Measurements from ENCODE around the gene MBNL1. TPM values are rescaled to one million over a fixed set of nuclear protein-coding genes. Genes with fewer than 3 reads are reported as not detected.

Gene MBNL1
- total RNA-seq, 1 experiment from 2014 or later, result 139 TPM

DNA sequence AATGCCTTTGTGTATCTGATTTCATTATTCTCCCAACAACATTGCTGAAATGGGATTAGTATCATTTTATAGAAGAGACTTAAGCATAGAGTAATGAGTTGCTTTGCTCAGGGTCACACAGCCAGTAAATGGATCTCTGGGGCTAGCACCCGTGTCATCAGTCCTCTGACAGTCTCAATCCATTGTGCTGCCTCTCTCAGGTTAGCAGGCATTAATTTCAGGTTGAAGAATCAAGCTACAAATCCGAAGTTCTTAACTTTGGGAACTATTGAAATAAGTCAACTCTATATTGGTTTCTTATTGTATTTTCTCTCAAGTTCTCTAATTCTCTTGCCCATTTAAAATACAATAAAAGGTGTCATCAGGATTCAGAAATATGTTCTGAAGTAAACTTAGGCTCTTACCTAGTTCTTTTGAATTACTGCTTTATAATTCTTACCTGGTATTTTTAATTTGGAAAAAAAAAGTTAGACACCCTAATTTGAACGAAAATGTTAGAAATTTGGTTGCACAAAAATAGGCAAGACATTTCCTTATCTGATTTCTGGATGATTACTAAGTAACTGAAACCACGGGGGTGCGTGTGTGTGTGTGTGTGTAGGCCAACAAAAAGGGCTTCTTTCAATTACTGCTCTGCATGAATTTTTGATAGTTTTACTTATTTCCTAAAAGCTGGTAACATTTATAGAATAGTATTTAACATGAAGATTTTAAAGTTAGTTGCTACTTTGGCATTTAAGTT is 189.8 kb downstream of the MBNL1 start:
- BruUV-seq (replicated peaks), result no TSS peak
- peaks cover 27% of the 10 kb centered on the region for H3K36me3 Mint-ChIP-seq (ENCODE audit: insufficient read depth, unreplicated experiment)
- TF ChIP-seq, protein P1, sequence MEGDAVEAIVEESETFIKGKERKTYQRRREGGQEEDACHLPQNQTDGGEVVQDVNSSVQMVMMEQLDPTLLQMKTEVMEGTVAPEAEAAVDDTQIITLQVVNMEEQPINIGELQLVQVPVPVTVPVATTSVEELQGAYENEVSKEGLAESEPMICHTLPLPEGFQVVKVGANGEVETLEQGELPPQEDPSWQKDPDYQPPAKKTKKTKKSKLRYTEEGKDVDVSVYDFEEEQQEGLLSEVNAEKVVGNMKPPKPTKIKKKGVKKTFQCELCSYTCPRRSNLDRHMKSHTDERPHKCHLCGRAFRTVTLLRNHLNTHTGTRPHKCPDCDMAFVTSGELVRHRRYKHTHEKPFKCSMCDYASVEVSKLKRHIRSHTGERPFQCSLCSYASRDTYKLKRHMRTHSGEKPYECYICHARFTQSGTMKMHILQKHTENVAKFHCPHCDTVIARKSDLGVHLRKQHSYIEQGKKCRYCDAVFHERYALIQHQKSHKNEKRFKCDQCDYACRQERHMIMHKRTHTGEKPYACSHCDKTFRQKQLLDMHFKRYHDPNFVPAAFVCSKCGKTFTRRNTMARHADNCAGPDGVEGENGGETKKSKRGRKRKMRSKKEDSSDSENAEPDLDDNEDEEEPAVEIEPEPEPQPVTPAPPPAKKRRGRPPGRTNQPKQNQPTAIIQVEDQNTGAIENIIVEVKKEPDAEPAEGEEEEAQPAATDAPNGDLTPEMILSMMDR (IDR thresholded peaks at IDR 0.05; ENCODE audit: unreplicated experiment), result no peak
- DNase-seq (ENCODE audit: unreplicated experiment), result no peak
- H3K4me1 Mint-ChIP-seq (ENCODE audit: insufficient read depth, unreplicated experiment), result no peaks in the 10 kb centered on the region
- no peak overlapping the region for H3K4me3 Mint-ChIP-seq (ENCODE audit: unreplicated experiment)
- no peaks in the 10 kb centered on the region for H3K27me3 Mint-ChIP-seq (ENCODE audit: insufficient read depth, unreplicated experiment)
- intact Hi-C loops (cut with micrococcal nuclease), result no loop called here
- H3K9me3 Mint-ChIP-seq (ENCODE audit: unreplicated experiment), result no peaks in the 10 kb centered on the region
- ChIA-PET CTCF (interaction anchor here (0.6 kb wide), 1 partner anchor 60 kb away, joined by 3 read pairs; no protein-coding TSS in a partner anchor), POLR2A (no interaction called here)
- no peak overlapping the region for H3K27ac Mint-ChIP-seq (ENCODE audit: low read depth, unreplicated experiment)

DNA sequence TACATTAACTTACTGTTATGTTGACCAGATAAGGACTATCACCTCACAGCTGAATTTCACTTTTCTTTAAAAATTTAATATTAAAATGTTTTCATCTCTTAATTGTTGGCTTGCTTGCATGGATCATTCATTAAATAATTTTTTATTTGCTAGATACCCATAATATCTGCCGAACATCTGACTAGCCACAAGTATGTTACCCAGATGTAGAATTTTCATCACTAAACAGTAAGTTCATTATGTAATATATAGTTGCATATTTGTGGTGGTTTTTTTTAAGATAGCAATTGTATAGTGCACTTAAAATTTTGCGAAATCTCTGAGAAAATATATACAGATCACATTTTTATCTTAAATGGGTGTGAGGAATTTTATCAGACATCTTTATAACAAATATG is 190.4 kb downstream of the MBNL1 start:
- CTCF ChIA-PET, result interaction anchor here (0.6 kb wide), 2 partner anchors 14 to 224 kb away, joined by 3 to 5 read pairs; no protein-coding TSS in a partner anchor
- BruUV-seq (replicated peaks), result no TSS peak
- intact Hi-C loops (cut with micrococcal nuclease), result no loop called here
- POLR2A ChIA-PET, result interaction anchor here (0.6 to 0.7 kb wide), 3 partner anchors 42 to 1326 kb away, joined by 4 to 5 read pairs (median 4); no protein-coding TSS in a partner anchor
- TF ChIP-seq, protein P1 (IDR thresholded peaks at IDR 0.05; ENCODE audit: unreplicated experiment), result no peak
- H3K4me1 Mint-ChIP-seq (ENCODE audit: insufficient read depth, unreplicated experiment), result no peaks in the 10 kb centered on the region
- H3K9me3 Mint-ChIP-seq (ENCODE audit: unreplicated experiment), result no peaks in the 10 kb centered on the region
- H3K4me3 Mint-ChIP-seq (ENCODE audit: unreplicated experiment), result no peak overlapping the region
- H3K36me3 Mint-ChIP-seq (ENCODE audit: insufficient read depth, unreplicated experiment), result peaks cover 28% of the 10 kb centered on the region
- H3K27ac Mint-ChIP-seq (ENCODE audit: low read depth, unreplicated experiment), result no peak overlapping the region
- no peaks in the 10 kb centered on the region for H3K27me3 Mint-ChIP-seq (ENCODE audit: insufficient read depth, unreplicated experiment)
- DNase-seq (ENCODE audit: unreplicated experiment), result no peak

DNA sequence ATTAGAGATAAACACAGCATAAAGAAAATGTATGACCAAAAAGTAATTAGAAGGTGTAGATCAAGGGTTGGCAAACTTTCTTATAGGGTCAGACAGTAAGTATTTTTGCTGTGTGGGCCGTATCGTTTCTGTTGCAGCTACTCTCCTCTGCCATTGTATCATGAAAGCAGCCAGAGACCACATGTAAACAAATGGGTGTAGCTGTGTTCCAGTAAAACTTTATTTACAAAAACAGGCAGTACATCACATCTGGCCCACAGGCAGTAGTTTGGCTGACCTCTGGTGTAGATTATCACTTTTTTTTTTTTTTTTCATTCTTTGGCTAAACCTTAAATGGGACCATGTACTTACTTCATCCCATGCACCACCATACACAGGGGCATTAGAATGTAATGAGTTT is 190.8 kb downstream of the MBNL1 start:
- BruUV-seq (replicated peaks), result no TSS peak
- H3K27ac Mint-ChIP-seq (ENCODE audit: low read depth, unreplicated experiment), result no peak overlapping the region
- CTCF ChIA-PET, result interaction anchor here (0.6 to 0.7 kb wide), 4 partner anchors 15 to 252 kb away, joined by 3 to 5 read pairs (median 4); no protein-coding TSS in a partner anchor
- no peaks in the 10 kb centered on the region for H3K9me3 Mint-ChIP-seq (ENCODE audit: unreplicated experiment)
- H3K4me3 Mint-ChIP-seq (ENCODE audit: unreplicated experiment), result no peak overlapping the region
- peaks cover 28% of the 10 kb centered on the region for H3K36me3 Mint-ChIP-seq (ENCODE audit: insufficient read depth, unreplicated experiment)
- no peaks in the 10 kb centered on the region for H3K27me3 Mint-ChIP-seq (ENCODE audit: insufficient read depth, unreplicated experiment)
- POLR2A ChIA-PET, result interaction anchor here (0.6 to 0.7 kb wide), 3 partner anchors 43 to 1327 kb away, joined by 4 to 5 read pairs (median 4); no protein-coding TSS in a partner anchor
- TF ChIP-seq, protein P1 (IDR thresholded peaks at IDR 0.05; ENCODE audit: unreplicated experiment), result no peak
- no peaks in the 10 kb centered on the region for H3K4me1 Mint-ChIP-seq (ENCODE audit: insufficient read depth, unreplicated experiment)
- DNase-seq (ENCODE audit: unreplicated experiment), result no peak
- intact Hi-C loops (cut with micrococcal nuclease), result no loop called here

- CTCF ChIA-PET, result interaction anchor here (0.7 kb wide), 1 partner anchor 65 kb away, joined by 3 read pairs; no protein-coding TSS in a partner anchor
These were observed 192.2 kb downstream of the MBNL1 start for GRCh38 chr3:152460936-152461335.

More at GRCh38 chr3:152460936-152461335, 192.2 kb downstream of the MBNL1 start:
- H3K9me3 Mint-ChIP-seq (ENCODE audit: unreplicated experiment), result no peaks in the 10 kb centered on the region
- intact Hi-C loops (cut with micrococcal nuclease), result no loop called here
- H3K4me3 Mint-ChIP-seq (ENCODE audit: unreplicated experiment), result no peak overlapping the region
- H3K27me3 Mint-ChIP-seq (ENCODE audit: insufficient read depth, unreplicated experiment), result no peaks in the 10 kb centered on the region
- no TSS peak for BruUV-seq (replicated peaks)
- H3K4me1 Mint-ChIP-seq (ENCODE audit: insufficient read depth, unreplicated experiment), result no peaks in the 10 kb centered on the region
- DNase-seq (ENCODE audit: unreplicated experiment), result no peak
- TF ChIP-seq, protein P1 (IDR thresholded peaks at IDR 0.05; ENCODE audit: unreplicated experiment), result no peak
- no peak overlapping the region for H3K27ac Mint-ChIP-seq (ENCODE audit: low read depth, unreplicated experiment)
- POLR2A ChIA-PET, result interaction anchor here (0.9 kb wide), 1 partner anchor 12 kb away, joined by 3 read pairs; no protein-coding TSS in a partner anchor
- peaks cover 28% of the 10 kb centered on the region for H3K36me3 Mint-ChIP-seq (ENCODE audit: insufficient read depth, unreplicated experiment)

All from MCF 10A (cell line).